ENCODE measurements around the gene GLG1. TPM values are rescaled to one million over a fixed set of nuclear protein-coding genes. Genes with fewer than 3 reads are reported as not detected.
A peak's percentile ranks its signal among the peaks of the same experiment; 100 is the strongest.

Gene GLG1
- total RNA-seq, 1 donor from 2014 or later: 110 TPM

DNA sequence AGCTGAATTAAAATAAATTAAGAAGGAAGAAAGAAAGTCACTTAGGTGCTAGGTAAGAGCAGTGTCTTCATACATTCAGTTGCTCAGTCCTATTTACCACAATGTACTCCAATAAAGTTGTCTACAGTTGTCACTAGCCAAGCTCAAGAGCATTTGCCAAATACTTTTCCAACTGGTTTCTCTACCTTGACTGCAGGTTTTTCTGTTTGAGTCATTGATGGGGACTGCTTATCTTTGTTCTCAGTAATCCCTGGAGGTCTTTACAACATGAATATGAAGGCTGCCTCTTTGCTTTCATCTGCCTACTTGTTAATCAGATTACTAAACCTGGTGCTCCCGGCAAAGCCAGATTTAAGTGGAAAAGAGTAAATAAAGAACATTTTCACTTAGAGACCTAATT is 121.0 kb downstream of the GLG1 start:
- H3K4me1 ChIP-seq: no peaks in the 10 kb centered on the region
- intact Hi-C loops (cut with DNase I): no loop called here
- H3K27me3 ChIP-seq (ENCODE audit: low read depth): no peaks in the 10 kb centered on the region
- no peaks in the 10 kb centered on the region for H3K9me3 ChIP-seq
- no peak overlapping the region for H3K27ac ChIP-seq
- peaks cover 91% of the 10 kb centered on the region for H3K36me3 ChIP-seq
- TF ChIP-seq, protein P1, sequence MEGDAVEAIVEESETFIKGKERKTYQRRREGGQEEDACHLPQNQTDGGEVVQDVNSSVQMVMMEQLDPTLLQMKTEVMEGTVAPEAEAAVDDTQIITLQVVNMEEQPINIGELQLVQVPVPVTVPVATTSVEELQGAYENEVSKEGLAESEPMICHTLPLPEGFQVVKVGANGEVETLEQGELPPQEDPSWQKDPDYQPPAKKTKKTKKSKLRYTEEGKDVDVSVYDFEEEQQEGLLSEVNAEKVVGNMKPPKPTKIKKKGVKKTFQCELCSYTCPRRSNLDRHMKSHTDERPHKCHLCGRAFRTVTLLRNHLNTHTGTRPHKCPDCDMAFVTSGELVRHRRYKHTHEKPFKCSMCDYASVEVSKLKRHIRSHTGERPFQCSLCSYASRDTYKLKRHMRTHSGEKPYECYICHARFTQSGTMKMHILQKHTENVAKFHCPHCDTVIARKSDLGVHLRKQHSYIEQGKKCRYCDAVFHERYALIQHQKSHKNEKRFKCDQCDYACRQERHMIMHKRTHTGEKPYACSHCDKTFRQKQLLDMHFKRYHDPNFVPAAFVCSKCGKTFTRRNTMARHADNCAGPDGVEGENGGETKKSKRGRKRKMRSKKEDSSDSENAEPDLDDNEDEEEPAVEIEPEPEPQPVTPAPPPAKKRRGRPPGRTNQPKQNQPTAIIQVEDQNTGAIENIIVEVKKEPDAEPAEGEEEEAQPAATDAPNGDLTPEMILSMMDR (IDR thresholded peaks at IDR 0.05): no peak
- no peak overlapping the region for H3K4me3 ChIP-seq
- DNase-seq (no peak), ATAC-seq (no peak)

DNA sequence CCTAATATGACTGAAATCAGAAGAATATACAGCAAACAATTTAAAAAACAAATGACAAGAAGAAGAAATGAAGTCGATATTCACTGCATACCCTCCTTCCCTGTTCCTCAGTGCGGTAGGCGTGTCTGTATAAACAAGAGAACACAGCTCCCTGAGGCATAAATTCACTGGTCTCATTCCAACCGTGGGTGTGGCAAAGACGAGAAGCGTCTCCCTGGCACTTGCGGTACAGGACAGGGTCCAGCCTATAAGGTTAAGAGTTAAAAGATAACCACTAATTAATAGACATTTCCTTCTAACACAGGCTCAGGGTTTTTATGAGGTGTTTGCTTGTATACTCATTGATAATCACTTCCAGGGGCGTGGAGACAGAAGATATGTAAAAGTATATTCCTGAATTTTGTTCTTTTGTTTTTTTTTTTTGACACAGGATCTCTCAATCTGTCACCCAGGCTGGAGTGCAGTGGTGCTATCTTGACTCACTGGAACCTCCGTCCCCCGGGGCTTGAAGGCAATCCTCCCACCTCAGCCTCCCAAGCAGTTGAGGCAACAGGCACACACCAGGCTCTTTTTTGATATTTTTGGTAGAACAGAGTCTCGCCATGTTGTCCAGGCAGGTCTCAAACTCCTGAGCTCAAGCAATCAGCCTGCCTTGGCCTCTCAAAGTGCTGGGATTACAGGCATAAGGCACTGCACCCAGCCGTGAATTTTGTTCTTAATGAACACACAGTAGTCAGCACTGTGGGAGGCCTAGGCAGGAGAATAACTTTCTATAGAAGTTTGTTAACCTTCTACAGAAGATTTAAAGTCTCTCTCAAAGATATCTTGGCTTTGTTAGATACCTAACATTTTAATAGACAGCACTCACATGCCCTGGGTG is 126.5 kb downstream of the GLG1 start:
- intact Hi-C loops (cut with DNase I): no loop called here
- TF ChIP-seq, protein P1 (IDR thresholded peaks at IDR 0.05): no peak
- H3K27ac ChIP-seq: no peak overlapping the region
- no peak for DNase-seq
- peaks cover 10% of the 10 kb centered on the region for H3K4me1 ChIP-seq
- no peaks in the 10 kb centered on the region for H3K27me3 ChIP-seq (ENCODE audit: low read depth)
- no peak overlapping the region for H3K4me3 ChIP-seq
- ATAC-seq: peak; percentile 70 to 77
- H3K36me3 ChIP-seq: peaks cover 86% of the 10 kb centered on the region
- no peaks in the 10 kb centered on the region for H3K9me3 ChIP-seq

DNA sequence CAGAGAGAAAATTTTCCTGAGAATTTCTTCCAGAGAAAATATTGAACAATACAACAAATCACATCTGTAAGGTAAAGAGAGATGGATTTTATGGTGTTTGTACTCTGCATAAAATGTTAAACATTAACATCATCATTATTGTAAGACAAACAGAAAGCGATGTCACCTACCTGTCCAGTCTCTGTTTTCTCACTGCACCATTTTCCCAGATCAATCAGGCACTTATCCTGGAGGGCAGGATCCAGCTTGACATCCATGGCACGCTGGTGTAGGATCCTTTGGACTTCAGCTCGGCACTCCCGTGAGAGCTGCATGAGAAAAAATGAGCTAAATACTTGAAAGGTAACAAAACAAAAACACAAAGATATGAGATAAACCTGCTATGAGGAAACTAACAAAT is 129.7 kb downstream of the GLG1 start:
- Histone ChIP-seq H3K27ac (no peak overlapping the region), H3K9me3 (no peaks in the 10 kb centered on the region), H3K4me3 (no peak overlapping the region), H3K36me3 (peaks cover 85% of the 10 kb centered on the region), H3K27me3 (ENCODE audit: low read depth) (no peaks in the 10 kb centered on the region), H3K4me1 (peaks cover 10% of the 10 kb centered on the region)
- DNase-seq: no peak
- no peak for ATAC-seq
- intact Hi-C loops (cut with DNase I): no loop called here
- TF ChIP-seq, protein P1 (IDR thresholded peaks at IDR 0.05): no peak

DNA sequence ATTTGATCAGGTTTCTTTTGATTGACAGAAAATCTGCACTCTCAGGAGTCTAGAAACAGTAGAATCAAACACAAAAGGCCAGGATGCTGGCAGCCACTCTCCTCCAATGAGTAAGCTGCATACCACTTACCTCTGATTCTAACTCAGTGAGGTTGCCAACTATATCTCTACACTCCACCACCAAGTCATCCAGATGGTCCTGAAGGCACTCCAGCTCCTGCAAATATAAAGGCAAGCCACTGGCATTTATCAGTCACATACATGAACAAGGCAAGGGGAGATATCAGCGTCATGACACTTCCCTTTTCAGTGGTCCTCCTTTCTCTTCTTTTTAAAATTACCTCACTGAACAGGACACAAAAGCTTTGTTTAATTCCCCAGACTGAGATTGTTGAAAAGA is 132.5 kb downstream of the GLG1 start:
- Histone ChIP-seq H3K9me3 (no peaks in the 10 kb centered on the region), H3K27me3 (ENCODE audit: low read depth) (no peaks in the 10 kb centered on the region), H3K4me3 (no peak overlapping the region), H3K27ac (no peak overlapping the region), H3K36me3 (peaks cover 89% of the 10 kb centered on the region), H3K4me1 (no peaks in the 10 kb centered on the region)
- intact Hi-C loops (cut with DNase I): no loop called here
- TF ChIP-seq, protein P1 (IDR thresholded peaks at IDR 0.05): no peak
- DNase-seq (no peak), ATAC-seq (no peak)

DNA sequence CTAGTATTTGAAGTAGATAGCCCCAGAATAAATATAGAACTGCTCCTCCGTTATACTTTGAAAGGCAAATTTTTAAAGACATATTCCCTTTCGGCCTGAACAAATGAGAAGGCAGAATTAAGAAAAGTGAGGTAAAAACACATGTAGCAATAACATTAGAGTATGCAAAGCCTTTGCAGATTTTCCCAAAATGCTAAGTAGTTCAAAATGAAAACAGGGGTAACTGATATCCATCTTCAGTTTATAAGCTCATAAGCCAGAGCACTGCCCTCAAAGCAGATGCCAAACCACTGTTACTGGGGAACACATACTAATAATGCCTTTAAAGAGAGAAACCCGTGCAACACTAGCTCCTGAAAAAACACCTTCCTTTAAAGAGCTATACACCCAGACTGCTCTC is 134.4 kb downstream of the GLG1 start:
- Histone ChIP-seq H3K4me3 (no peak overlapping the region), H3K36me3 (peaks cover 97% of the 10 kb centered on the region), H3K27ac (no peak overlapping the region), H3K27me3 (ENCODE audit: low read depth) (no peaks in the 10 kb centered on the region), H3K9me3 (no peaks in the 10 kb centered on the region), H3K4me1 (no peaks in the 10 kb centered on the region)
- ATAC-seq: no peak
- intact Hi-C loops (cut with DNase I): no loop called here
- TF ChIP-seq, protein P1 (IDR thresholded peaks at IDR 0.05): no peak
- DNase-seq: no peak
